Heart left ventricle (tissue), 16 donors: ENCODE data around the gene MATK. TPM values are rescaled to one million over a fixed set of nuclear protein-coding genes. Genes with fewer than 3 reads are reported as not detected.

ENCODE experiments used
- ATAC-seq, 4 donors: fragments of 200-7000 bp; cut with Tn5 transposase; one replicate each; pipeline ENCODE4 v1.9.1; 2020 to 2022; ENCODE audit warnings: moderate library complexity in 4 of 4, mild to moderate bottlenecking in 3 of 4, moderate number of reproducible peaks in 1 of 4
- DNase-seq, 5 donors: peaks; one replicate each; pipeline ENCODE4 v3.0.0-alpha.2; 2020
- H3K27ac ChIP-seq, 12 donors: fragments of 200-600 bp; sonication (generic) in 4 of 12; one replicate each; pipeline versions ENCODE4 v1.5.0 to v1.8.0; 2016 to 2022; ENCODE audit warnings: mild to moderate bottlenecking in 2 of 12
- H3K27me3 ChIP-seq, 9 donors: fragments of 200-600 bp; sonication (generic) in 2 of 9; one replicate each; pipeline versions ENCODE4 v1.5.1 to v1.8.0; 2016 to 2022; ENCODE audit warnings: mild to moderate bottlenecking in 3 of 9
- H3K36me3 ChIP-seq, 9 donors: fragments of 200-600 bp; sonication (generic) in 2 of 9; one replicate each; pipeline versions ENCODE4 v1.5.0 to v1.8.0; 2018 to 2022; ENCODE audit warnings: mild to moderate bottlenecking in 2 of 9
- H3K4me1 ChIP-seq, 12 donors: fragments of 200-600 bp; sonication (generic) in 4 of 12; one replicate each; pipeline versions ENCODE4 v1.5.0 to v1.8.0; 2016 to 2022; ENCODE audit warnings: mild to moderate bottlenecking in 3 of 12
- H3K4me3 ChIP-seq, 12 donors: fragments of 200-600 bp; sonication (generic) in 4 of 12; one replicate each; pipeline versions ENCODE4 v1.5.0 to v1.8.0; 2017 to 2022; ENCODE audit warnings: mild to moderate bottlenecking in 9 of 12, moderate library complexity in 4 of 12
- H3K9me3 ChIP-seq, 12 donors: fragments of 200-600 bp; sonication (generic) in 4 of 12; one replicate each; pipeline versions ENCODE4 v1.5.0 to v1.8.0; 2016 to 2022; ENCODE audit warnings: mild to moderate bottlenecking in 1 of 12
- CTCF ChIP-seq, 12 donors: fragments of 200-600 bp; sonication (generic) in 4 of 12; IDR thresholded peaks; one replicate each; pipeline versions ENCODE4 v1.5.0 to v1.8.0; 2018 to 2022; ENCODE audit warnings: antibody characterized with exemption in 12 of 12, mild to moderate bottlenecking in 5 of 12
- POLR2A ChIP-seq, 2 donors: fragments of 450-650 bp; IDR thresholded peaks; one replicate each; pipeline ENCODE4 v1.6.1; 2017; ENCODE audit warnings: antibody characterized with exemption in 2 of 2, mild to moderate bottlenecking in 2 of 2, moderate library complexity in 2 of 2
- WGBS, 4 donors: extraction: QIAGEN DNeasy Blood & Tissue Kit in 2 of 4; methylation state at CpG; one replicate each; pipeline versions ENCODE4 v1.1.5 to v1.1.7; 2013 to 2018; 5-methylcytosine and 5-hydroxymethylcytosine counted together
- intact Hi-C, 10 donors: fragments of 100-400 bp; cut with DNase I; formaldehyde crosslinking; loops; one replicate each; pipeline versions ENCODE4 v1.11.1 to v1.14.2; 2022
- polyA plus RNA-seq, 2 donors: library from polyadenylated mRNA; stranded (reverse); fragments of 200-250 nt; gene quantifications; one replicate each; pipeline ENCODE4 v1.2.3, GENCODE V29; 2013
- total RNA-seq, 9 donors: library from RNA; depleted of rRNA in 2 of 9; stranded (reverse); fragments of >200 nt in 2 of 9; fragmentation: NEBNext Ultra II Directional in 3 of 9; extraction: Animal tissue kit (Norgen Biotek cat#: 25700) in 3 of 9; gene quantifications; one replicate each; pipeline versions ENCODE4 v1.1.0 to v1.2.4, GENCODE V29; 2016 to 2023
- donor health status: ischemic (EF 13 %, LVEDD 7.1; RV severe dilation, severe dysfunction).
- donor health status: healthy with polysubstance abuse.
- donor health status: DM: no; HTN: yes; CAD: no.
- donor health status: DM: no; HTN: no; CAD: no.
- donor health status: ischemic (EF 25% LVEDD 6.9; RV normal size, moderate dysfunction).
- donor health status: ischemic (EF 25% LVEDD 5.7; RV mildly dilated, moderate dysfunction).
- donor health status: healthy.
- donor health status: DM: yes; HTN: yes; CAD: no.
- donor health status: ischemic (EF 35%, LVEDD 5.7; RV mildly dilated, moderate dysfunction).
- donor health status: nonischemic (EF 11% LVEDD 7.7; RV severe dilation, severe dysfunction).
- donor health status: DM: yes; HTN: yes; CAD: no.
- donor health status: PGD.
- donor health status: ischemic (EF 29% LVEDD 5.4; RV normal size, mild dysfunction).
- donor health status: nonischemic (EF 23%, LVEDD 6.1; RV moderate dilation, normal function).

Gene MATK
- total and polyA plus RNA-seq, 11 donors = 0.20 to 8.9 (median 0.70) TPM

- Histone ChIP-seq H3K4me1 (peaks cover 5 to 43% (median 28%) of the 10 kb centered on the region in 12 donors), H3K27ac (peak within 1 kb of the TSS; percentile 90 to 99 (median 97)), H3K36me3 (peaks cover 0 to 51% (median 41%) of the 10 kb centered on the region in 9 donors), H3K9me3 (no peaks in the 10 kb centered on the region), H3K27me3 (no peaks in the 10 kb centered on the region), H3K4me3 (peak within 1 kb of the TSS; percentile 69 to 98 (median 90))
- peak in 1 of 2 donors; percentile 54 for TF ChIP-seq POLR2A (IDR thresholded peaks at IDR 0.05)
- no peak for TF ChIP-seq CTCF (IDR thresholded peaks at IDR 0.05)
- DNase-seq (peak; percentile 99 to 100 (median 99)), ATAC-seq (peak; percentile 94 to 97 (median 96))
- intact Hi-C loops = loop anchor here in 6 of 10 donors (5.0 to 10.0 kb wide), 4 partner anchors 60 to 225 kb away; partner anchors contain the start of gene EEF2 (in 5 of the 6)
- WGBS, 4 donors = 3 to 5% (median 4%) methylated on average over 36 to 47 of the region's 47 CpGs
Measured at GRCh38 chr19:3762501-3763459, 23.4 kb downstream of the MATK start, which contains the start of gene MRPL54. Gene MRPL54 (plus strand): TSS chr19:3762682. CDS start chr19:3762701, 19 bp downstream.

- WGBS, 4 donors = 52 to 74% (median 60%) methylated on average over 1 of the region's 1 CpG
- H3K4me1 ChIP-seq = peaks cover 5 to 43% (median 28%) of the 10 kb centered on the region in 12 donors
- H3K9me3 ChIP-seq = no peaks in the 10 kb centered on the region
- intact Hi-C loops = loop anchor here in 6 of 10 donors (5.0 to 10.0 kb wide), 4 partner anchors 60 to 225 kb away; partner anchors contain the start of gene EEF2 (in 5 of the 6)
- peaks cover 0 to 51% (median 41%) of the 10 kb centered on the region in 9 donors for H3K36me3 ChIP-seq
- TF ChIP-seq CTCF (IDR thresholded peaks at IDR 0.05) (no peak), POLR2A (IDR thresholded peaks at IDR 0.05) (no peak)
- peak overlapping the region in 7 of 12 donors; percentile 67 to 93 (median 87) for H3K4me3 ChIP-seq
- ATAC-seq (no peak), DNase-seq (no peak)
- H3K27ac ChIP-seq = peak overlapping the region; percentile 90 to 99 (median 97)
- H3K27me3 ChIP-seq = no peaks in the 10 kb centered on the region
Measured at GRCh38 chr19:3762130-3762473, 24.1 kb downstream of the MATK start.

- Histone ChIP-seq H3K4me3 (peak within 1 kb of the TSS; percentile 69 to 98 (median 90)), H3K27ac (peak within 1 kb of the TSS; percentile 90 to 99 (median 97)), H3K9me3 (no peaks in the 10 kb centered on the region), H3K4me1 (peaks cover 5 to 43% (median 28%) of the 10 kb centered on the region in 12 donors), H3K27me3 (no peaks in the 10 kb centered on the region), H3K36me3 (peaks cover 0 to 50% (median 35%) of the 10 kb centered on the region in 9 donors)
- intact Hi-C loops = loop anchor here in 6 of 10 donors (5.0 to 10.0 kb wide), 4 partner anchors 61 to 226 kb away; partner anchors contain the start of gene EEF2 (in 5 of the 6)
- TF ChIP-seq POLR2A (IDR thresholded peaks at IDR 0.05) (peak in 1 of 2 donors; percentile 85), CTCF (IDR thresholded peaks at IDR 0.05) (peak; percentile 53 to 97 (median 81))
- DNase-seq (peak; percentile 90 to 98 (median 93)), ATAC-seq (peak; percentile 27 to 70 (median 58))
- 3 to 7% (median 4%) methylated on average over 25 to 45 of the region's 45 CpGs for WGBS, 4 donors
Measured at GRCh38 chr19:3761382-3762129, 24.6 kb downstream of the MATK start, which contains the start of gene APBA3. Gene APBA3 (minus strand): TSS chr19:3761692. CDS start chr19:3760264, 1,428 bp downstream.
